Measurements from ENCODE around the gene PARN. TPM values are rescaled to one million over a fixed set of nuclear protein-coding genes. Genes with fewer than 3 reads are reported as not detected.
A peak's percentile ranks its signal among the peaks of the same experiment; 100 is the strongest.

The PARN gene
- total and polyA plus RNA-seq, 9 of the 15 experiments (the other 6 are each of a cell fraction or from before 2014, with no cell fraction given) = 9.6 to 51.3 (median 40.4) TPM

GRCh38 chr16:14394834-14395233, 235.2 kb downstream of the PARN start (continued):
- TF ChIP-seq JUN (IDR thresholded peaks at IDR 0.05; ENCODE audit: borderline replicate concordance, low read depth, low read length) (no peak), JUN (CRISPR knock-in tag; IDR thresholded peaks at IDR 0.05; ENCODE audit: borderline replicate concordance) (no peak), ZNF766 (CRISPR knock-in tag; conservative IDR thresholded peaks at IDR 0.05) (no peak), FIP1L1 (IDR thresholded peaks at IDR 0.05; ENCODE audit: low read depth, low read length, poor library complexity, severe bottlenecking) (no peak), SMAD3 (CRISPR knock-in tag; conservative IDR thresholded peaks at IDR 0.05) (no peak), ELF4 (CRISPR knock-in tag; IDR thresholded peaks at IDR 0.05) (no peak), NFIX (CRISPR knock-in tag; IDR thresholded peaks at IDR 0.05; ENCODE audit: low read depth) (no peak), ZNF778 (CRISPR knock-in tag; IDR thresholded peaks at IDR 0.05) (no peak), TSC22D4 (tag; IDR thresholded peaks at IDR 0.05) (no peak), PTBP1 (IDR thresholded peaks at IDR 0.05; ENCODE audit: low read depth, low read length) (0 out of 2 replicates have a peak, but pooled peaks have one; percentile 31), KDM2B (CRISPR knock-in tag; IDR thresholded peaks at IDR 0.05) (no peak), MAFK (IDR thresholded peaks at IDR 0.05; ENCODE audit: low read length) (no peak), LEF1 (IDR thresholded peaks at IDR 0.05) (no peak), ZBED1 (IDR thresholded peaks at IDR 0.05) (no peak), NFIC (IDR thresholded peaks at IDR 0.05) (no peak)
- TF ChIP-seq, protein P1, sequence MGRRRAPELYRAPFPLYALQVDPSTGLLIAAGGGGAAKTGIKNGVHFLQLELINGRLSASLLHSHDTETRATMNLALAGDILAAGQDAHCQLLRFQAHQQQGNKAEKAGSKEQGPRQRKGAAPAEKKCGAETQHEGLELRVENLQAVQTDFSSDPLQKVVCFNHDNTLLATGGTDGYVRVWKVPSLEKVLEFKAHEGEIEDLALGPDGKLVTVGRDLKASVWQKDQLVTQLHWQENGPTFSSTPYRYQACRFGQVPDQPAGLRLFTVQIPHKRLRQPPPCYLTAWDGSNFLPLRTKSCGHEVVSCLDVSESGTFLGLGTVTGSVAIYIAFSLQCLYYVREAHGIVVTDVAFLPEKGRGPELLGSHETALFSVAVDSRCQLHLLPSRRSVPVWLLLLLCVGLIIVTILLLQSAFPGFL (CRISPR knock-in tag; IDR thresholded peaks at IDR 0.05) = no peak

All from K562 (cell line).